Lower lobe of right lung (tissue), 2 donors: ENCODE data around the gene QPCT. TPM values are rescaled to one million over a fixed set of nuclear protein-coding genes. Genes with fewer than 3 reads are reported as not detected.

ENCODE experiments used
- ATAC-seq, 2 donors: fragments of 200-7000 bp; cut with Tn5 transposase; one replicate each; pipeline ENCODE4 v1.9.1; 2020 to 2022; ENCODE audit warnings: mild to moderate bottlenecking in 2 of 2, moderate library complexity in 2 of 2
- DNase-seq: peaks from one replicate; pipeline ENCODE4 v3.0.0-alpha.2; 2020
- H3K27ac ChIP-seq: fragments of 200-600 bp; one replicate; pipeline ENCODE4 v1.8.0; 2022
- H3K27me3 ChIP-seq: fragments of 200-600 bp; one replicate; pipeline ENCODE4 v1.8.0; 2022; ENCODE audit warnings: low read depth
- H3K36me3 ChIP-seq: fragments of 200-600 bp; one replicate; pipeline ENCODE4 v1.8.0; 2022; ENCODE audit warnings: mild to moderate bottlenecking
- H3K4me1 ChIP-seq: fragments of 200-600 bp; one replicate; pipeline ENCODE4 v1.8.0; 2022
- H3K4me3 ChIP-seq: fragments of 200-600 bp; one replicate; pipeline ENCODE4 v1.8.0; 2022; ENCODE audit warnings: mild to moderate bottlenecking
- H3K9me3 ChIP-seq: fragments of 200-600 bp; one replicate; pipeline ENCODE4 v1.8.0; 2022
- CTCF ChIP-seq: fragments of 200-600 bp; IDR thresholded peaks from one replicate; pipeline ENCODE4 v1.8.0; 2022; ENCODE audit warnings: antibody characterized with exemption, mild to moderate bottlenecking
- intact Hi-C: fragments of 100-400 bp; cut with DNase I; formaldehyde crosslinking; loops from one replicate; pipeline ENCODE4 v1.11.0; 2022
- total RNA-seq: library from RNA; stranded (reverse); fragmentation: NEBNext Ultra II Directional; extraction: Animal tissue kit (Norgen Biotek cat#: 25700); gene quantifications from one replicate; pipeline ENCODE4 v1.2.1, GENCODE V29; 2021
- donor health status: DM: no; HTN: yes; CAD: no; lungs with severe emphysema.

QPCT gene
- total RNA-seq, 1 donor from 2014 or later = 8.6 TPM

DNA sequence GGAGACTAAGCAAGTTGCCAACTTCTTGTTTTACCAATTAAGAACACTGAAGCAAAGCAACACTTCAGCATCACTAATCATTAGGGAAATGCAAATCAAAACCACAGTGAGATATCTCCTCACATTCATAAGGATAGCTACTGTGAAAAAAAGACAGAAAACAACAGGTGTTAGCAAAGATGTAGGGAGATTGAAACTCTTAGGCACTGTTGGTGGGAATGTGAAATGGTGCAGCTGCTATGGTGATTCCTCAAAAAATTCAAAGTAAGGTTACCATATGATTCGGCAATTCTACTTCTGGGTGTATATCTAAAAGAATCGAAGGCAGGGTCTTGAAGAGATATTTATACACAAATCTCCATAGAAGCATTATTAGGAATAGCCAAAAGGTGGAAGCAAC is 11.2 kb upstream of the QPCT start:
- H3K27ac ChIP-seq = no peak overlapping the region
- H3K9me3 ChIP-seq = no peaks in the 10 kb centered on the region
- DNase-seq (no peak), ATAC-seq (no peak)
- no peak overlapping the region for H3K4me3 ChIP-seq
- no peaks in the 10 kb centered on the region for H3K27me3 ChIP-seq
- no peak for TF ChIP-seq CTCF
- no peaks in the 10 kb centered on the region for H3K36me3 ChIP-seq
- no peaks in the 10 kb centered on the region for H3K4me1 ChIP-seq
- intact Hi-C loops = no loop called here

GRCh38 chr2:37335604-37336003 is 8.8 kb upstream of the QPCT start:
- Histone ChIP-seq H3K9me3 (no peaks in the 10 kb centered on the region), H3K36me3 (no peaks in the 10 kb centered on the region), H3K4me1 (no peaks in the 10 kb centered on the region), H3K27me3 (no peaks in the 10 kb centered on the region), H3K4me3 (no peak overlapping the region), H3K27ac (no peak overlapping the region)
- no peak for TF ChIP-seq CTCF
- no peak for ATAC-seq
- no peak for DNase-seq
- intact Hi-C loops = no loop called here

- no peaks in the 10 kb centered on the region for H3K27me3 ChIP-seq
- H3K27ac ChIP-seq = no peak overlapping the region
- DNase-seq (no peak), ATAC-seq (no peak)
- no peaks in the 10 kb centered on the region for H3K36me3 ChIP-seq
- no peaks in the 10 kb centered on the region for H3K9me3 ChIP-seq
- intact Hi-C loops = no loop called here
- no peak for TF ChIP-seq CTCF
- no peaks in the 10 kb centered on the region for H3K4me1 ChIP-seq
- no peak overlapping the region for H3K4me3 ChIP-seq
Measured at GRCh38 chr2:37337620-37338280, 6.7 kb upstream of the QPCT start.

DNA sequence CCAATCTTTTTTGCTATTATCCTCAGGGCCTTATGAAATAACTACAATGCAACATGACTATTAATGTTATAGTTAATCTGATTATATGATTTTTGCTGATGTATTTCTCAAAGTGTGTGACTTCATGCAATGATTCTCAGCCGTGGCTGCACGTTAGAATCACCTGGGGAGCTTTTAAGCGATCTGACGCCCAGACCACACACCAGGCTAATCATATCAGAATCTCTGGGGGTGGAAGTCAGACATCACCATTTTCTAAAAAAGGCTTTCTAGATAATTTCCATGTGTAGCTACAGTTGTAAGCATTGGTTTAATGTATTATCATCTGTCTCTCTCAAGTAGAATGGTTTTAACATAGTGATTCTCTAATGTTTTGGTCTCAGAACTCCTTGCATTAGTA is 5.5 kb upstream of the QPCT start:
- no peaks in the 10 kb centered on the region for H3K9me3 ChIP-seq
- peaks cover 9% of the 10 kb centered on the region for H3K4me1 ChIP-seq
- no peaks in the 10 kb centered on the region for H3K27me3 ChIP-seq
- H3K4me3 ChIP-seq = no peak overlapping the region
- no peak for TF ChIP-seq CTCF
- intact Hi-C loops = no loop called here
- H3K36me3 ChIP-seq = no peaks in the 10 kb centered on the region
- no peak overlapping the region for H3K27ac ChIP-seq
- DNase-seq (no peak), ATAC-seq (no peak)

DNA sequence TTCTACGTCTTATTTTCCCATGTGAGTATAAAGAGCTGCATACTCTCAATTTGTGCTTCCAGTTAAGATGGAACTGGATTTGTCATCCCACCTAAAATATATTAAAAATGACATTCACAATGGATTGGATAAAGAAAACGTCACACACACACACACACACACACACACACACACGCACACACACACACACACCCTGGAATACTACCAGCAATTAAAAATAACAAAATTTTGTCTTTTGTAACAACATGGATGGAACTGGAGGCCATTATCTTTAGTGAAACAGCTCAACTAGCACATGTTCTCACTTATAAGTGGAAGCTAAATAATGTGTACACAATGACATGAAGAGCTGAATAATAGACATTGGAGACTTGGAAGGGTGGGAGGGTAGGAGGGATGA is 3.8 kb upstream of the QPCT start:
- Histone ChIP-seq H3K4me1 (peaks cover 23% of the 10 kb centered on the region), H3K4me3 (no peak overlapping the region), H3K9me3 (no peaks in the 10 kb centered on the region), H3K36me3 (no peaks in the 10 kb centered on the region), H3K27me3 (no peaks in the 10 kb centered on the region), H3K27ac (no peak overlapping the region)
- intact Hi-C loops = no loop called here
- no peak for TF ChIP-seq CTCF
- DNase-seq (no peak), ATAC-seq (no peak)
